Activated CD4-positive, CD25-positive, alpha-beta regulatory T cell treated with anti-CD3 and anti-CD28 coated beads, Interleukin-2, amount 50 U/mL, for 72 hours (primary cell): Measurements from ENCODE around the gene KCNN4.

Source experiments
- DNase-seq: peaks from one replicate; pipeline ENCODE4 v3.0.0; 2021

KCNN4 gene

GRCh38 chr19:43747557-43748204, 33.1 kb downstream of the KCNN4 start:
- DNase-seq: no peak

DNA sequence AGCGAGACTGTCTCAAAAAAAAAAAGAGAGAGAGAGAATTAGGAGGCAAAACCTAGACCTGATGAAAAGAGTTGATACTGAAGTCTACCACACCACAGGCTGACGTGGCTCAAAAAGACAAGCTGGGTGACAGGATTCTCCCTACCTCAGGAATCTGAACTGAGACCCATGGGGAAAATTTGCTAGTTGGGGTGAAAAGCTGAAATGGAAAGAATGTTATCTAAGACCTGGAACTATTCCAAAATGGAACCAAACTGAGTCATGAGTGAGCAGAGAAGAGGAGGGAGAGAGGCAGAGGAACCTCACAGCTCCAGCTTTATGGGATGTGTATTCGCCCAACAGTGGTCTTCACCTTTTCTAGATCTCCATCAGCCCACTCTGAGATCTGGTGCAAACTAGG, 37.7 kb downstream of the KCNN4 start:
- no peak for DNase-seq

DNA sequence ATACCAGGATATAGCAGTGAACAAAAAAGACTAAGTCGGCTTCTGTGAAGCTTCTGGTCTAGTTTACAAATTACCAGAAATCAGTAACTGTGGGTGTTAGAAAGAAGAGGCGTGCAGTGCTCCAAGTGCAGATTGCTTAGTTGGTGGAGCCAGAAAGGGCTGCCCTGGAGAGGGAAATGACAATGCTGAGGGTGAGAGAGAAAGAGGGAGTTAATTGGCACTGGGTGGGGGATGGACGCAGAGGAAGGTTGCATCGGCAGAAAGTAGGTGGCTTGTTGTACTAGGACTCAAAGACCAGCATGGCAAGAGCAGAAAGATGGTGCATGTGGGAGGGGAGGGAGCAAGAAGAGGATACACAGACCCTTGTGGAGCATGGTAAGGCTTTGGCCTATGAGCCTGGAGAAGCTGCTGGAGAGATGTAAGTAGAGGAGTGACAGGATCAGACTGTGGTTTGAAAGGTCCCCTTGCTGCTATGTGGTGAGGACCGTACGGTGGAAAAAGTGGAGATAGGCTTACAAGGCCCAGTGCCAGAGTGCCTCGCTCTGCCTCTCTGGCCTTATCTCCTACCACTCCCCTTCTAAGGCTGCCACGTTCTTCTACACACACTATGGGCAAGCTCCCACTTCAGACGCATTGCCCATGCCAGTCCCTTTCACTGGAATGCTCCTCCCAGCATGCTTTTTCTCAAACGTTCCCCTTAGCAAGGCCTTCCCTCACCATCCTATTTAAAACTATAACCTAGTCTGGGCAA, 39.5 kb downstream of the KCNN4 start:
- DNase-seq: no peak

DNA sequence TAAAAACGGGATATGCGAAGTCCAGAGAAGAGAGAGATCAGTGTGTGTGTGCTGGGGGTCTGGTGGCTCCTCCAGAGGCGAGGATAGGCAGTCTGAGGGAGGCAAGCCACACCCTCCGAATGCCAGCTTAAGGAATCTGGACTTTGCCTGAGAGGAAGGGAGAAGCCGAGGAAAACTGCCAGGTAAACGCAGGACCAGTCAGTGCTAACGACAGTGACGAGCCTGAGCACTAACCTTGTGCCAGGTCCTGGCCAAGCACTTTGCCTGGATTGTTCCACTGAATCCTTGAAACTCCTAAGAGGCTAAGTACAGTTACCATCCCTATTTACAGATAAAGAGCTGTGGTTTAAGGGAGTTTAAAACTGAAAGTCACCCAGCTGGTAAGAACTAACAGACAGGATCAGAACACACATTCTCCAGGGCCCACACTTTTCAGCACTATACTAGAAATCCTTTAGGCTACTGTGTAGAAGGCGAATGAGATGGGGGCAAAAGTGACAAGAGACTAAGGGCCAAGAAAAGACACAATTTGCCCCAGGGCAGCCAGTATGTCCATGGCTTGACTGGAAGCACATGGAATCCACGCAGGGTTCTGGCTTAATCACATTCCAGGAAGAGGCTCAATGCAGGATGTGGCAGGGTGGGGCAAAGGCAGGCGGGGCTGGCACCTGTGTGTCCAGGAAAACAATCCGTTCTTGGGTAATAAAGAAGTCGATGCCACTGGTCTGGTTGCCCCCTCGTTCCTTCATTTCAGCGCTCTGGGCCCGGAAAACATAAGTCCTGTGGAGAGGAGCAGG, 41.1 kb downstream of the KCNN4 start:
- no peak for DNase-seq

DNA sequence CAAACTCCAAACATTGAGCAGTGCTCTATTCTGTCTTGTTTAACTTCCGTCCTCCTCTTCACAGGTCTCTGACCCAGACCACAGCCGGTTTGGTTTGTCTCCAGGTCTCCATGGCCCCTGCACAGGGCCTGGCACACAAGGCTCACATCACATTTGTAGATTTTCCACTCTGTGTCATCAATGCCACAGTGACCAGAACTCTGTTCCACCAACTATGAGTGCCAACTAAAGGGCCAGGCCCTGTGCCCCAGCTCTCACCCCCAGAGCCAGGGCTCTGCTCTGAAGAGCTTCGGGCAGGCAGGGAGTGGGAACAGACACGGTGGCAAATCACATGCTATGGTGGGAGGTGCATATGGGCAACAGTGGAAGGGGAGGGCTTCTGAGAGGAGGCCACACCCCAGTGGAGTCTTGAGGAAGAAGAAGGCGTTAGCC, 42.0 kb downstream of the KCNN4 start:
- no peak for DNase-seq

- no peak for DNase-seq
These were observed 44.8 kb downstream of the KCNN4 start for GRCh38 chr19:43735957-43736356.

- DNase-seq: no peak
These were observed 45.8 kb downstream of the KCNN4 start for GRCh38 chr19:43735013-43735412.

- no peak for DNase-seq
These were observed 48.9 kb downstream of the KCNN4 start for GRCh38 chr19:43731846-43732245.

GRCh38 chr19:43731346-43731745, 49.4 kb downstream of the KCNN4 start:
- DNase-seq: no peak

DNA sequence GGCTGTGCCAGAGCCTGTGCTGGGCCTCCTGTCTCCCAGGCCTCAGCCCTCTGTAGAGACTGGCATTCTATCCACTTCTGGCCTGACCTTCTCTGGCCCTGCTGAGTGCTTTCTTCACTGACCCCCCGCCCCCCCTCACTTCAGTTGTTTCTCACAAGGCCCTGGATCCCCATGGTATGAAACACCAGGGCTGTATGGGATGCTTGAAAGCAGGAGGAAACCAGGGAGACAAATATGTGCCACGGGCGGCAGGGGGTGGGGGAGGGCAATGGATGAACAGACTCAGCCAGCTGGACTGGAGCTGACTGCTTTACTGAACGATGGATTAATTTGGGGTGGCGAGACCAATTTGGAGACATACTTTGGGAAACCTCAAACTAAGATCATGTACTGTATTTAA, 50.9 kb downstream of the KCNN4 start:
- no peak for DNase-seq

DNA sequence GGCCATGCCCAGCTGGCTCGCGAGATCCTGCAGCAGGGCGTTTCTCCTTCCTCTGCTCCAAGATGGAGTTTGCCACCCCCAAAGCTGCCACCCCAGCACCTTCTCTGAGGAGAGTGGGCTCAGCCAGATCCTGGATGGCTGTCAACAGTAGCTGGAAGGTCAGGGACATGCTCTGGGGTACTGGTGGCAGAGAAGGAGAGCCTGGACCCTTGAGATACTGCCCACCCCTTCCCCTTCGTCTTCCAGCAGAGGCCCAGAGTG, 53.2 kb downstream of the KCNN4 start:
- DNase-seq: no peak

DNA sequence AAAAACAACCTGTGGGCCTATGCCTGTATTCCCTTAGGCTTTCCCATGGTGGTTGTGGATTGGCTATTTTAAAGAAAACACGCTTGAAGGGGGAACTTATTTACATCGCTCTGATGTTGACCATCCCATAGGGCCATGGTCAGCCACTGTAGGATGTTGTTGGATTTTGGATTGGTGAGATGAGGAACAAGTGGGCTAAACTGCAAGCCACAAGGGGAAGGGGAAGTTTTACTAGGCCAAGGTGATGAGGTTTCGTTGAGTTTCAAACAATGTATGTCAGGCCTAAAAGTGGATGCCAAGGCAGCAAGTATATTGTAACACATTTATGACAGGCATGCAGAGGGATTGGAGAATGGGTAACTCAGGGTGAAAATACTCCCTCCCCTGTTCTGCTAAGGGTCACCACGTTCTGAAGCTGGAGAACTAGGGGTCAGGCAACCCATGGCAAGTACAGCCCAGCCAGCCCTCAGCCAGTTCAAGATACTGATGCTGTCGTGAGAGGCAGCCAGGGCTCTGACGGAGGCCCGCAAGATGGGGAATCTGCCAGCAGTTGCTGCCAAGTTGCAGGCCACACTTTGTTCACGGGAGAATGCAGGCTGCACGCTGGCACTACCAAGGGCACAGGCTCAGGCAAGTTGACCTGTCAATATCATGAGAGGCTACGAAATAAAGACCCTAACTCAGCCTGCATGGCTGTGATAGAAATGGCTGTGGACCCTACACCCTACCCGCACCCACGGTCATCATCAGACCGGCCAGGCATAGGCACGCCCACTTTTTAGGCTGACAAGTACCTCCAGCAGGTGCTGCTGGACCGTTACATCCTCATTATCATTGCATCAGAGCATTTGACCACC, 53.8 kb downstream of the KCNN4 start:
- DNase-seq: no peak

GRCh38 chr19:43725468-43725867, 55.3 kb downstream of the KCNN4 start:
- DNase-seq: no peak

GRCh38 chr19:43724896-43725295, 55.9 kb downstream of the KCNN4 start:
- DNase-seq: no peak

DNA sequence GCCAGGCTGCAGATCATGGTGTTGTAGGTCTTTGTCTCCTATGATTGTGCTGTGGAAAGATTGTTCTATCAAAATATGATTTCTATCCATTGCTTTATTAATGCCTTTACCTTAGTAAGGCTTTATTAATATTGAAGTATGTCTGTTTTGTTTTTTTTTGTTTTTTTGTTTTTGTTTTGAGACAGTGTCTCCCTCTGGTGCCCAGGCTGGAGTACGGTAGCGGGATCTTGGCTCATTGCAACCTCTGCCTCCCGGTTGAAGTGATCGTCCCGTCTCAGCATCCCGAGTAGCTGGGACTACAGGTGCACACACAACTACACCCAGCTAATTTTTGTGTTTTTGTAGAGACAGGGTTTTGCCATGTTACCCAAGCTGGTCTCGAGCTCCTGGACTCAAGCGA, 57.2 kb downstream of the KCNN4 start:
- no peak for DNase-seq

DNA sequence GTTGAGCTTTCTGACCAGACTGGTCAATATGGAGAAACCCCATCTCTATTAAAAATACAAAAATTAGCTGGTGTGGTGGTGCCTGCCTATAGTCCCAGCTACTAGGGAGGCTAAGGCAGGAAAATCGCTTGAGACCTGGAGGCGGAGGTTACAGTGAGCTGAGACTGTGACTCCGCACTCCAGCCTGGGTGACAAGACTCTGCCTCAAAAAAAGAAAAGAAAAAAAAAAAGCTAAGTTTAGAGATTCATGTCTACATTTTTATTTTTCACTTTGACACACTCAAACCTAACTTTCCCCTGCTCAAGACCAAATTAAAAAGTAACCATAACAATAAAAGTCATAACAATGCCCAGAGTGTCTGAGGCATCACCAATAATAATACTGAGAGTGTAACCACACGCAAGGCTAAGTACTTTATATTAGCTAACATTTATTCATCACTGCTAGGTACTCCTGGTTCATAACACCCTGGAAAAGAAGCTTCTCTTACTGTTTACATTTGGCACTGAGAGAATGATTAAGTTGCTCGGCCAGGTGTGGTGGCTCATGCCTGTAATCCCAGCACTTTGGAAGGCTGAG, 59.2 kb downstream of the KCNN4 start:
- no peak for DNase-seq

DNA sequence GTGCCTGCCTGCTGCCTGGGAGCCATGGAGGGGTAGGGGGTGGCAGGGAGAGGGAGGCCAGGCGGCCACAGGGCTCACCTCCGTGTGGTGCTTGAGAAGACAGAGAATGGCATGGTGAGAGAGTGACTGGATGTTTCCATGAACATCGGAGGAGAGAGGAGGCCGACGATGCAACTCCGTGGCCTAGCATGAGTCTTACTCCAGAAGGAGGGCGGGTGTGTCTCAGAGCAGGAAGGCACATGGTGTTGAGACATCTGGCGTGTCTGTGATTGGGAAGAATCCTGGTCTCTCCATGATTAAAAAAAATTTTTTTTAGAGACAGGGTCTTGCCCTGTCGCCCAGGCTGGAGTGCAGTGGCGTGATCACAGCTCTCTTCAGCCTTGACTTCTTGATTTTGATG, 59.8 kb downstream of the KCNN4 start:
- no peak for DNase-seq

GRCh38 chr19:43719918-43720317, 60.9 kb downstream of the KCNN4 start:
- no peak for DNase-seq

GRCh38 chr19:43719378-43719868, 61.4 kb downstream of the KCNN4 start:
- no peak for DNase-seq

DNA sequence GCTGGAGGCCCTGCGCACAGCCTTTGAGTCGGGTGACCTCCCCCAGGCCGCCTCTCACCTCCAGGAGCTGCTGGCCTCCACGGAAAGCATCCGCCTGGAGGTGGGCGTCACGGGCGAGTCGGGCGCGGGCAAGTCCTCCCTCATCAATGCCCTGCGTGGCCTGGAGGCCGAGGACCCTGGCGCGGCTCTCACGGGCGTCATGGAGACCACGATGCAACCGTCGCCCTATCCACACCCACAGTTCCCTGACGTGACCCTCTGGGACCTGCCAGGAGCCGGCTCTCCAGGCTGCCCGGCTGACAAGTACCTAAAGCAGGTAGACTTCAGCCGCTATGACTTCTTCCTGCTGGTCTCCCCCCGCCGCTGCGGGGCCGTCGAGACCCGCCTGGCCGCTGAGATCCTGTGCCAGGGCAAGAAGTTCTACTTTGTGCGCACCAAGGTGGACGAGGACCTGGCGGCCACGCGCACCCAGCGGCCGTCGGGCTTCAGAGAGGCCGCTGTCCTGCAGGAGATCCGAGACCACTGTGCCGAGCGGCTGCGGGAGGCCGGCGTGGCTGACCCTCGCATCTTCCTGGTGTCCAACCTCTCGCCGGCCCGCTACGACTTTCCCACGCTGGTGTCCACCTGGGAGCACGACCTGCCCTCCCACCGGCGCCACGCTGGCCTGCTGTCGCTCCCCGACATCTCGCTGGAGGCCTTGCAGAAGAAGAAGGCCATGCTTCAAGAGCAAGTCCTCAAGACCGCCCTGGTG, 62.0 kb downstream of the KCNN4 start:
- DNase-seq: no peak
